ENCODE data around the gene DAPK1.

DAPK1 gene

DNA sequence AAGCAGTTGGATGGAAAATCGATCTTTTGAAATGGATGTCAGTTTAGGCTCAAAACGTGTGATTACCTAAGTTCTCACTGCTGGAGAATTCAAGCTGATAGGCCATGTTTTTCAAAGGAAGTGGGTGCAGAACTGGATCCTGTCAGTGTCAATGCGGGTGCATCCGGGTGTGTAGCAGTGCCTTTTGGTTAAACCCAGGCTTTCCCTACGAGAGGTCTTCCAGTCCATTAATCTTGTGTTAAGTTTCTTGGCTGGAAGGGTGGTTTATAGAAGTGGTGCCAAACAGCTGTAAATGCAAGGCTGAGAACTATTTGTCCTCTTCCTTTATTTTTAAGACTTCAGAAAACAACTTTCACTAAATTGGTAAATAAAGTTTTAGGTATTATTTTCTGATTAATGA is 71.9 kb downstream of the DAPK1 start:
- Histone ChIP-seq H2AK5ac (ENCODE audit: low read length) (no peak overlapping the region), H4K8ac (ENCODE audit: low read depth, low read length) (no peak overlapping the region), H3K14ac (ENCODE audit: low read length) (no peak overlapping the region), H4K12ac (ENCODE audit: low read depth, low read length) (no peak overlapping the region), H3K23ac (ENCODE audit: low read length) (no peak overlapping the region), H3K4me2 (ENCODE audit: low read length) (peak overlapping the region; percentile 3), H3K36me3 (ENCODE audit: control insufficient read depth in 1 of 2, insufficient read depth in 2 of 2, low read length in 2 of 2) (no peaks in the 10 kb centered on the region), H3K4me1 (ENCODE audit: control insufficient read depth in 1 of 2, insufficient read depth in 2 of 2, low read length in 2 of 2) (peaks cover 25 to 31% of the 10 kb centered on the region in 2 experiments), H3K18ac (ENCODE audit: low read length) (no peak overlapping the region), H2AFZ (ENCODE audit: insufficient read depth, low read length, poor library complexity) (no peak overlapping the region), H3K27me3 (ENCODE audit: insufficient read depth, low read length) (no peaks in the 10 kb centered on the region), H3K27ac (ENCODE audit: low read depth, low read length) (no peak overlapping the region), H2BK12ac (ENCODE audit: low read length) (no peak overlapping the region), H3K9me3 (ENCODE audit: insufficient read depth, low read depth, low read length) (no peaks in the 10 kb centered on the region), H3K79me1 (ENCODE audit: low read length) (peaks cover 2% of the 10 kb centered on the region), H2BK5ac (ENCODE audit: low read depth, low read length, poor library complexity) (no peak overlapping the region), H3K4ac (ENCODE audit: low read depth, low read length) (no peak overlapping the region), H3K79me2 (ENCODE audit: control insufficient read depth, insufficient read depth, low read length, poor library complexity) (no peaks in the 10 kb centered on the region), H3K4me3 (ENCODE audit: low read depth, low read length) (no peak overlapping the region), H3K9ac (ENCODE audit: low read length) (no peak overlapping the region), H2BK120ac (ENCODE audit: insufficient read depth, low read length, poor library complexity) (no peak overlapping the region), H4K91ac (ENCODE audit: low read depth, low read length) (no peak overlapping the region)
- no peak for DNase-seq
- WGBS (ENCODE audit: extremely low coverage, insufficient coverage, insufficient read length): no CpG with 5 or more reads among the region's 5 CpGs

DNA sequence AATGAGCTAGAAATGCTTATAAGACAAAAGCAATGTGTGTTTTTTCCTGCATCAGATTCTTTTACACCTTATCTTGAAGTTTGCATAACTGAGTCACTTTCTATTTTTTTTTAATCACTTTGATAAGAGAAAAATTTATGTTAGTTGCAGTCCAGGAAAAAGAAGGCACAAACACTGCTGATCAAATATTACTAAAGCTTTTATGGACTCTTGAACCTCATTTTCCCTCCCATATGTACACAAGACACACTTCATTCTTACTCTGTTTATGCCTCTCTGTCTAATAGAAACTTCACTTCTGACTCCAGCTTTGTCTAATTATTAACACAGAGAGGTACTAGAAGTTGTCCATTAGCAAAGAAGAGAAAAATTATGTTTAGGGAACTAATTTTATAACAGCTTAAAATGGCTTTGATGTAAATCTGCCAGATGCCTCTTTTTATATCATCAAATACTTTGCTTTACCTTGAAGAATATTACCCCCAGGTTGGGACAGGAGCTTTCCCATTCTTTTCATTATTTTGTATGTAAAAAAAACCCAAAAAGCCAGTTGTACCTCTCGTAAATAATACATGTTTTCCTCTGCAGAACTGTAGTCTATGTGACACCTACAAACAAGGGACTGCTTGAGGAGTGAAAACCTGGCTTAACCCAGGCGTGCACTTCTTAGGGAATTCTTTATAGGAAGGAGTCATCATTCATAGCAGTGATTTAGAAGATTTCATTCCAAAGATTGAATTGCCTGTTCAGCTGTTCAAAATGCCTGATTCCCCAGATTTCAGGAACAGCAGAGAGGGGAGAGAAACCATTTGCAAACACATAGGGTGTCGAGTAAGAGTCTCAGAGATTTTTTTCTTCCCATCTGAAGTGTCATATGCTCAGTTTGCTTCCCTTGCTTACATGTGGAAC is 72.6 kb downstream of the DAPK1 start:
- WGBS (ENCODE audit: extremely low coverage, insufficient coverage, insufficient read length): no CpG with 5 or more reads among the region's 3 CpGs
- Histone ChIP-seq H2BK5ac (ENCODE audit: low read depth, low read length, poor library complexity) (no peak overlapping the region), H3K18ac (ENCODE audit: low read length) (no peak overlapping the region), H2BK12ac (ENCODE audit: low read length) (no peak overlapping the region), H4K91ac (ENCODE audit: low read depth, low read length) (no peak overlapping the region), H3K79me1 (ENCODE audit: low read length) (peaks cover under 1% of the 10 kb centered on the region), H3K4me2 (ENCODE audit: low read length) (no peak overlapping the region), H3K4me3 (ENCODE audit: low read depth, low read length) (no peak overlapping the region), H3K79me2 (ENCODE audit: control insufficient read depth, insufficient read depth, low read length, poor library complexity) (no peaks in the 10 kb centered on the region), H3K27ac (ENCODE audit: low read depth, low read length) (no peak overlapping the region), H4K8ac (ENCODE audit: low read depth, low read length) (no peak overlapping the region), H4K12ac (ENCODE audit: low read depth, low read length) (no peak overlapping the region), H3K4ac (ENCODE audit: low read depth, low read length) (no peak overlapping the region), H3K14ac (ENCODE audit: low read length) (no peak overlapping the region), H2AFZ (ENCODE audit: insufficient read depth, low read length, poor library complexity) (no peak overlapping the region), H3K23ac (ENCODE audit: low read length) (no peak overlapping the region), H3K36me3 (ENCODE audit: control insufficient read depth in 1 of 2, insufficient read depth in 2 of 2, low read length in 2 of 2) (no peaks in the 10 kb centered on the region), H3K27me3 (ENCODE audit: insufficient read depth, low read length) (no peaks in the 10 kb centered on the region), H3K9ac (ENCODE audit: low read length) (no peak overlapping the region), H3K9me3 (ENCODE audit: insufficient read depth, low read depth, low read length) (no peaks in the 10 kb centered on the region), H2BK120ac (ENCODE audit: insufficient read depth, low read length, poor library complexity) (no peak overlapping the region), H2AK5ac (ENCODE audit: low read length) (no peak overlapping the region), H3K4me1 (ENCODE audit: control insufficient read depth in 1 of 2, insufficient read depth in 2 of 2, low read length in 2 of 2) (peaks cover 20 to 24% of the 10 kb centered on the region in 2 experiments)
- no peak for DNase-seq

DNA sequence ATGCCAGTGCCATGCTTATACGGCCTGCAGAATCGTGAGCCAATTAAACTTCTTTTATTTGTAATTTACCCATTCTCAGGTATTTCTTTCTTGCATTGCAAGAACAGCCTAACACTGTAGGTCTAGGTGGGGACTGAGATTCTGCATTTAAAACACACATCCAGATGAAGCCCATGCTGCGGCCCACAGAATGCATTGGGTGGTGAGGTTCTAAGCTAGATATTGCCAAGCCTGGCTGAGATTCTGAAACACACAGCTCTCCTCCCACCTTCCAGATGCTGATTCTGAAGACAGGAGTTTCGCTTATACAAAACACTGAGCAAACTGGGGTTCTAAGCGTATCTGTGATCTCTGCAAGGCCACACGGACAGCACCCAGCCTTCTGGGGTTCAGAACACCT is 75.1 kb downstream of the DAPK1 start:
- Histone ChIP-seq H2BK120ac (ENCODE audit: insufficient read depth, low read length, poor library complexity) (no peak overlapping the region), H3K23ac (ENCODE audit: low read length) (no peak overlapping the region), H3K79me1 (ENCODE audit: low read length) (no peaks in the 10 kb centered on the region), H4K91ac (ENCODE audit: low read depth, low read length) (no peak overlapping the region), H3K36me3 (ENCODE audit: control insufficient read depth in 1 of 2, insufficient read depth in 2 of 2, low read length in 2 of 2) (no peaks in the 10 kb centered on the region), H3K14ac (ENCODE audit: low read length) (no peak overlapping the region), H2BK5ac (ENCODE audit: low read depth, low read length, poor library complexity) (no peak overlapping the region), H4K12ac (ENCODE audit: low read depth, low read length) (no peak overlapping the region), H3K27me3 (ENCODE audit: insufficient read depth, low read length) (no peaks in the 10 kb centered on the region), H3K9me3 (ENCODE audit: insufficient read depth, low read depth, low read length) (no peaks in the 10 kb centered on the region), H4K8ac (ENCODE audit: low read depth, low read length) (no peak overlapping the region), H2AK5ac (ENCODE audit: low read length) (no peak overlapping the region), H3K4me3 (ENCODE audit: low read depth, low read length) (no peak overlapping the region), H3K18ac (ENCODE audit: low read length) (no peak overlapping the region), H3K9ac (ENCODE audit: low read length) (no peak overlapping the region), H3K4me2 (ENCODE audit: low read length) (no peak overlapping the region), H3K4ac (ENCODE audit: low read depth, low read length) (no peak overlapping the region), H2BK12ac (ENCODE audit: low read length) (no peak overlapping the region), H3K27ac (ENCODE audit: low read depth, low read length) (no peak overlapping the region), H2AFZ (ENCODE audit: insufficient read depth, low read length, poor library complexity) (no peak overlapping the region), H3K4me1 (ENCODE audit: control insufficient read depth in 1 of 2, insufficient read depth in 2 of 2, low read length in 2 of 2) (peaks cover 19 to 23% of the 10 kb centered on the region in 2 experiments), H3K79me2 (ENCODE audit: control insufficient read depth, insufficient read depth, low read length, poor library complexity) (no peaks in the 10 kb centered on the region)
- no peak for DNase-seq
- no CpG with 5 or more reads among the region's 6 CpGs for WGBS (ENCODE audit: extremely low coverage, insufficient coverage, insufficient read length)

DNA sequence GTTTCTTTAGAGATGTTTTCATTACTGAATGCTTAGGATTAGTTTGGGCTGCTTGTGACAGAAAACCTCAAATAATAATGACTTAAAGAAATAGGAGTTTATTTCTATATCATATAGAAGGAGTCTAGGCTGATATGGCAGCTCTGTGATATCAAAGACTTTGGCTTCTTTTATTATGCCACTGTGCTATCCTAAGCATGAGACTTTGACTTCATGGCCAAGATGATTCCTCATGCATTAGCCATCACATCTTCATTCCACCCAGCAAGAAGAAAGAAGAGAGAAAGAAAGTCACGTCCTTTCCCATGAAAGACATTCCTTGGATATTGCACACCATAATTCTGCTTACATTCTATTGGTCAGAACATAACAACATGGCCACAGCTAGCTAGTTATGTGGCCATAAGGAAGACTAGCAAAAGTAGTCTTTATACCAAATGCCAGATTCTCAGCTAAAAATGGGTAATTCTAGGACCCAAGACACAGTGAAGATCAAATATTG is 76.2 kb downstream of the DAPK1 start:
- Histone ChIP-seq H3K4me2 (ENCODE audit: low read length) (no peak overlapping the region), H4K8ac (ENCODE audit: low read depth, low read length) (no peak overlapping the region), H2BK120ac (ENCODE audit: insufficient read depth, low read length, poor library complexity) (no peak overlapping the region), H4K91ac (ENCODE audit: low read depth, low read length) (no peak overlapping the region), H2AFZ (ENCODE audit: insufficient read depth, low read length, poor library complexity) (no peak overlapping the region), H3K4me3 (ENCODE audit: low read depth, low read length) (no peak overlapping the region), H3K18ac (ENCODE audit: low read length) (no peak overlapping the region), H3K79me2 (ENCODE audit: control insufficient read depth, insufficient read depth, low read length, poor library complexity) (no peaks in the 10 kb centered on the region), H3K27me3 (ENCODE audit: insufficient read depth, low read length) (no peaks in the 10 kb centered on the region), H2BK12ac (ENCODE audit: low read length) (no peak overlapping the region), H3K27ac (ENCODE audit: low read depth, low read length) (no peak overlapping the region), H3K23ac (ENCODE audit: low read length) (no peak overlapping the region), H2BK5ac (ENCODE audit: low read depth, low read length, poor library complexity) (no peak overlapping the region), H3K4me1 (ENCODE audit: control insufficient read depth in 1 of 2, insufficient read depth in 2 of 2, low read length in 2 of 2) (peaks cover 16 to 17% of the 10 kb centered on the region in 2 experiments), H3K14ac (ENCODE audit: low read length) (no peak overlapping the region), H3K79me1 (ENCODE audit: low read length) (no peaks in the 10 kb centered on the region), H3K9ac (ENCODE audit: low read length) (no peak overlapping the region), H2AK5ac (ENCODE audit: low read length) (no peak overlapping the region), H3K4ac (ENCODE audit: low read depth, low read length) (no peak overlapping the region), H4K12ac (ENCODE audit: low read depth, low read length) (no peak overlapping the region), H3K36me3 (ENCODE audit: control insufficient read depth in 1 of 2, insufficient read depth in 2 of 2, low read length in 2 of 2) (no peaks in the 10 kb centered on the region), H3K9me3 (ENCODE audit: insufficient read depth, low read depth, low read length) (no peaks in the 10 kb centered on the region)
- no CpG with 5 or more reads among the region's 1 CpG for WGBS (ENCODE audit: extremely low coverage, insufficient coverage, insufficient read length)
- peak in 1 of 2 donors; percentile 75 for DNase-seq

Measured in trophoblast cell (in vitro differentiated cells and primary cell).